Neural progenitor cell (in vitro differentiated cells): ENCODE measurements around the gene ALG12. TPM values are rescaled to one million over a fixed set of nuclear protein-coding genes. Genes with fewer than 3 reads are reported as not detected.

Experiments
- DNase-seq: peaks from one replicate; pipeline ENCODE4 v3.0.0-alpha.2; 2016; ENCODE audit warnings: low spot score
- H2AFZ ChIP-seq: fragments of 200-600 bp; sonication (generic); replicated peaks from 2 replicates; pipeline ENCODE4 v1.6.1; 2016; ENCODE audit warnings: antibody characterized with exemption
- H3F3A ChIP-seq: fragments of 200-600 bp; sonication (generic); 2 replicates; pipeline ENCODE4 v1.6.1; 2016; ENCODE audit warnings: antibody characterized with exemption, low read depth
- H3K27ac ChIP-seq: fragments of 200-600 bp; sonication (generic); 2 replicates; pipeline ENCODE4 v1.5.1; 2016; ENCODE audit warnings: mild to moderate bottlenecking
- H3K27me3 ChIP-seq: fragments of 200-600 bp; sonication (generic); 2 replicates; pipeline ENCODE4 v1.6.1; 2016; ENCODE audit warnings: mild to moderate bottlenecking, moderate library complexity
- H3K36me3 ChIP-seq: fragments of 200-600 bp; sonication (generic); 2 replicates; pipeline ENCODE4 v1.5.1; 2016
- H3K4me1 ChIP-seq: fragments of 200-600 bp; sonication (generic); 2 replicates; pipeline ENCODE4 v1.6.1; 2016; ENCODE audit warnings: mixed run types
- H3K4me2 ChIP-seq: fragments of 200-600 bp; sonication (generic); 2 replicates; pipeline ENCODE4 v1.6.1; 2016
- H3K4me3 ChIP-seq: fragments of 200-600 bp; sonication (generic); 2 replicates; pipeline ENCODE4 v1.5.1; 2016
- H3K79me2 ChIP-seq: fragments of 200-600 bp; sonication (generic); 2 replicates; pipeline ENCODE4 v1.6.1; 2016; ENCODE audit warnings: low read depth
- H3K9ac ChIP-seq: fragments of 200-600 bp; sonication (generic); 2 replicates; pipeline ENCODE4 v1.6.1; 2016
- H3K9me3 ChIP-seq: fragments of 200-600 bp; sonication (generic); 2 replicates; pipeline ENCODE4 v1.5.1; 2016; ENCODE audit warnings: low read depth
- H4K20me1 ChIP-seq: fragments of 200-600 bp; sonication (generic); 2 replicates; pipeline ENCODE4 v1.6.1; 2016; ENCODE audit warnings: low read depth
- H3K27ac Mint-ChIP-seq: 3 replicates; pipeline ENCODE4 v1.8.0; 2021; ENCODE audit warnings: mixed read lengths
- H3K27me3 Mint-ChIP-seq: 2 replicates; pipeline ENCODE4 v1.8.0; 2022; ENCODE audit warnings: low read depth, mild to moderate bottlenecking, inconsistent platforms, moderate library complexity, mixed read lengths; ENCODE audit not compliant: insufficient read depth
- H3K36me3 Mint-ChIP-seq: 3 replicates; pipeline ENCODE4 v1.8.0; 2021; ENCODE audit warnings: mixed read lengths
- H3K4me1 Mint-ChIP-seq: 3 replicates; pipeline ENCODE4 v1.8.0; 2021; ENCODE audit warnings: mixed read lengths
- H3K4me3 Mint-ChIP-seq: 3 replicates; pipeline ENCODE4 v1.8.0; 2021; ENCODE audit warnings: mild to moderate bottlenecking, moderate library complexity, mixed read lengths
- H3K9me3 Mint-ChIP-seq: 3 replicates; pipeline ENCODE4 v1.8.0; 2020; ENCODE audit warnings: mixed read lengths
- CTCF ChIP-seq: fragments of 200-600 bp; sonication (generic); IDR thresholded peaks from 2 replicates; pipeline ENCODE4 v1.5.1; 2017; ENCODE audit warnings: antibody characterized with exemption, mild to moderate bottlenecking
- EZH2 ChIP-seq: fragments of 200-600 bp; sonication (generic); IDR thresholded peaks from 2 replicates; pipeline ENCODE4 v1.6.1; 2017; ENCODE audit warnings: antibody characterized with exemption, mild to moderate bottlenecking, moderate library complexity
- EZH2phosphoT487 ChIP-seq: fragments of 200-600 bp; sonication (generic); IDR thresholded peaks from 2 replicates; pipeline ENCODE4 v1.6.1; 2017; ENCODE audit warnings: antibody characterized with exemption
- total RNA-seq: library from RNA; depleted of rRNA; stranded (reverse); fragments of >200 nt; gene quantifications from 2 replicates; pipeline ENCODE4 v1.2.3, GENCODE V29; 2015; ENCODE audit warnings: low replicate concordance

The ALG12 gene
- total RNA-seq, 1 donor from 2014 or later: 4.9 TPM

GRCh38 chr22:49896201-49896600, 22.0 kb downstream of the ALG12 start:
- Histone ChIP-seq H3K4me1 (no peaks in the 10 kb centered on the region), H4K20me1 (no peaks in the 10 kb centered on the region), H3K79me2 (no peaks in the 10 kb centered on the region), H3K9ac (no peak overlapping the region), H2AFZ (no peak overlapping the region), H3K27ac (no peak overlapping the region), H3K9me3 (no peaks in the 10 kb centered on the region), H3K36me3 (peaks cover 4% of the 10 kb centered on the region), H3K4me2 (no peak overlapping the region), H3F3A (peaks cover 3% of the 10 kb centered on the region), H3K27me3 (no peaks in the 10 kb centered on the region), H3K4me3 (no peak overlapping the region)
- Mint-ChIP-seq H3K4me3 (no peak overlapping the region), H3K9me3 (peaks cover 16% of the 10 kb centered on the region), H3K27ac (peak overlapping the region; percentile 57), H3K27me3 (no peaks in the 10 kb centered on the region), H3K4me1 (peaks cover 4% of the 10 kb centered on the region), H3K36me3 (peaks cover 60% of the 10 kb centered on the region)
- DNase-seq: no peak
- TF ChIP-seq EZH2phosphoT487 (no peak), EZH2 (no peak), CTCF (no peak)

DNA sequence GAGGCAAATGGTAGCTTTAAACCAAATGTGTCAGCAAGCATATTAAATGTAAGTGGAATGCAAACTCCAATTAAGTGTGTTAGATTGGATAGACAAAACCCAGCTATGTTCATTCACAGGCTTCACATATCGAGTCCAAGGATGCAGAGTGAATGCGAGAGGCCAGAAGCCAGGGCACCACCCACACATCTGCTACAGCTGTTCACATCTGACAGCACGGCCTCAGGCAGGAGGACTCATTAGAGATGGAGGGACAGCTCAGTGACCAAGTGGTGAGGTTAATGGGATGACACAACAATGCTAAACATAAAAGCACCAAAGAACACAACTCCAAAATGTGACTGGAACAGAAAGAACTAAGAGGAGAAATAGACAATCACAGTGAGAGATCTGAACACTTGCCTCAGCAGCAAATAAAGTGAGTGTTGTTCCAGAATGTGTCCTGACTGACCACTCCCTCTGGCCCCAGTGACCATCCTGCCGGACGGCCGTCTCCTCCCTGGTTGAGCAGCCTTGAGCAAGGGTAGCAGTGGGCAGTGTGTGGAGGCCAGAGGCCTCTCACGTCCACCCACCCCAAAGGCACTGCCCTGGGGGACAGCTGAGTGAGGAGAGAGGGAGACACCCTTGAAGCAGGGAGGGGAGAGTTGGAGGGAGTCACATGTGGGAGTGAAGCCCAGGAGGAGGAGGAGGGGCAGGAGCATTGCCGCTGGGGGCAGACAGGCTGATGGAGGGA, 23.8 kb downstream of the ALG12 start:
- Histone ChIP-seq H3K4me1 (no peaks in the 10 kb centered on the region), H4K20me1 (no peaks in the 10 kb centered on the region), H3K27ac (no peak overlapping the region), H3K4me2 (no peak overlapping the region), H3K79me2 (peaks cover 3% of the 10 kb centered on the region), H3K9me3 (peaks cover 4% of the 10 kb centered on the region), H3K9ac (no peak overlapping the region), H3K4me3 (no peak overlapping the region), H3F3A (no peaks in the 10 kb centered on the region), H2AFZ (no peak overlapping the region), H3K36me3 (peaks cover 8% of the 10 kb centered on the region), H3K27me3 (no peaks in the 10 kb centered on the region)
- H3K4me1 Mint-ChIP-seq: no peaks in the 10 kb centered on the region
- H3K27me3 Mint-ChIP-seq: peaks cover under 1% of the 10 kb centered on the region
- peaks cover 70% of the 10 kb centered on the region for H3K36me3 Mint-ChIP-seq
- DNase-seq: no peak
- no peak overlapping the region for H3K4me3 Mint-ChIP-seq
- no peak overlapping the region for H3K27ac Mint-ChIP-seq
- no peak for TF ChIP-seq EZH2
- TF ChIP-seq EZH2phosphoT487: no peak
- TF ChIP-seq CTCF: no peak
- peaks cover 25% of the 10 kb centered on the region for H3K9me3 Mint-ChIP-seq

DNA sequence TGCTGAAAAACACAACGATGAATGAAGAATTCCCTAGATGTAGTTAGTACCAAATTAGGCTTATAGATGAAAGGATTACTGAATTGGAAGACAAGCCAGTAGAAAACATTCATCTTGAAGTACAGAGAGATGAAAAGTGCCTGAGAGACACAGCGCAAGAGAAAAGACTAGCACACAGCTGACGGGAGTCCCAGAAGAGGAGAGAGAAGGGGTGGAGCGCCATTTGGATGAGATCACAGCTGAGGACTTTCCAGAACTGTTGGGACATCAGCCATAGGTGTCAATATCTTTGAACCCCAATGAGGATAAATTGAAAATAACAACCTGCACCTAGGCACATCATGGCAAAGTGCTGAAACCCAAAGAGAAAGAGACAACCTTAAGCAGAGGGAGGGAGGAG, 25.2 kb downstream of the ALG12 start:
- peaks cover 39% of the 10 kb centered on the region for H3K9me3 Mint-ChIP-seq
- H3K36me3 Mint-ChIP-seq: peaks cover 76% of the 10 kb centered on the region
- peaks cover 4% of the 10 kb centered on the region for H3K9me3 ChIP-seq
- no peak overlapping the region for H3K27ac Mint-ChIP-seq
- H3K4me3 ChIP-seq: no peak overlapping the region
- peaks cover 17% of the 10 kb centered on the region for H3K36me3 ChIP-seq
- H3K27me3 ChIP-seq: no peaks in the 10 kb centered on the region
- no peaks in the 10 kb centered on the region for H3F3A ChIP-seq
- no peak overlapping the region for H3K4me3 Mint-ChIP-seq
- DNase-seq: no peak
- H3K4me2 ChIP-seq: no peak overlapping the region
- H2AFZ ChIP-seq: no peak overlapping the region
- no peak overlapping the region for H3K27ac ChIP-seq
- TF ChIP-seq CTCF: no peak
- no peak for TF ChIP-seq EZH2phosphoT487
- TF ChIP-seq EZH2: no peak
- H3K4me1 ChIP-seq: no peaks in the 10 kb centered on the region
- peaks cover 18% of the 10 kb centered on the region for H3K79me2 ChIP-seq
- no peaks in the 10 kb centered on the region for H4K20me1 ChIP-seq
- H3K27me3 Mint-ChIP-seq: peaks cover 2% of the 10 kb centered on the region
- H3K9ac ChIP-seq: no peak overlapping the region
- H3K4me1 Mint-ChIP-seq: no peaks in the 10 kb centered on the region
